C4-2B (cell line): ENCODE measurements around the gene ACAD11.

ENCODE experiments used
- CTCF ChIP-seq: fragments of 450-650 bp; conservative IDR thresholded peaks from 2 replicates; pipeline ENCODE4 v1.5.1; 2017; ENCODE audit warnings: mild to moderate bottlenecking
- ZFX ChIP-seq: fragments of 450-650 bp; IDR thresholded peaks from 2 replicates; pipeline ENCODE4 v1.6.1; 2017

GRCh38 chr3:132517311-132517710, 142.3 kb downstream of the ACAD11 start:
- TF ChIP-seq CTCF: no peak
- no peak for TF ChIP-seq ZFX
